HT1080 (cell line): ENCODE results near the gene ACKR2. TPM values are rescaled to one million over a fixed set of nuclear protein-coding genes. Genes with fewer than 3 reads are reported as not detected.

Experiments
- DNase-seq: peaks from one replicate; pipeline ENCODE4 v3.0.0-alpha.2; 2015; ENCODE audit warnings: low read depth
- total RNA-seq: library from RNA; depleted of rRNA; stranded (reverse); fragments of >200 nt; shearing (Covaris generic); gene quantifications from 2 replicates; pipeline ENCODE4 v1.2.3, GENCODE V29; 2014

ACKR2 gene
- total RNA-seq, 1 experiment from 2014 or later: not detected

DNA sequence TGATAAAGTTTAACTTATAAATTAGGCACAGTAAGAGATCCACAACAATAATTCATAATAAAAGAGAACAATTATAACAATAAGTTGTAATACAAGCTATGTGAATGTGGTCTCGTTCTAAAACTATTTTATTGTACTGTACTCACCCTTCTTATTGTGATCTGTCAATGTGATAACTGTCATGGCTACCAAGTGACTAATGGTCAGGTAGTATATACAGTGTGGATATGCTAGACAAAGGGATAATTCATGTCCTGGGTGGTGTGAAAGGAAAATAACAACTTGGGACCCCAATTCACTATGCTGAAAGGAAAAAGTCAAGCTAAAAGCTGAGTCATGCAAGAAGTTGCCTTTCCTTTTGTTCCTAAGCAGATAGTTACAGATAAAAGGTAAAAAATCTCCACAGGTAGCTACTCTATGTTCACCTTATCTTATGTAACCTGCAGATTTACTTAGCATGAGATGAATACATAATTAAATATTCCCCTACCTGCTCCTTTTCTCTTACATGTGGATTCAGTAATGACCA, 77.1 kb downstream of the ACKR2 start:
- no peak for DNase-seq

DNA sequence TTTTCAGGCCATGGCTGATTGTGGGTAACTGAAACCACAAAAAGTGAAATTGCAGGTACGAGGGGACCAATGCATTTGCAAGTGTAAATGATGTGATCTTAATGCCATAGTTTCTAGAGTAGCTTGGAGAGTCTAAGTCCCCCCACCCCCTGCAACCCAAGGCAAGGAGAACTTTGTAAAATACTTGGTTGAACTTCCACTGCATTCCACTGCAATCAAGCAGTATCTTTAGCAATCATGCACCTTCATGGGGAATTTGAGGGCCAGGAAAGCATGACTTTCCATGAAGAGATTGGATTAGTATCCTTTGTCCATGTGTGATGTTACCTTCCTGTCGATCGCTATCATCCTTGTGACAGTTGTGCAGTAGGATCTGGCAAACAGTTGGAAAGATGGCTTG, 77.8 kb downstream of the ACKR2 start:
- DNase-seq: no peak

DNA sequence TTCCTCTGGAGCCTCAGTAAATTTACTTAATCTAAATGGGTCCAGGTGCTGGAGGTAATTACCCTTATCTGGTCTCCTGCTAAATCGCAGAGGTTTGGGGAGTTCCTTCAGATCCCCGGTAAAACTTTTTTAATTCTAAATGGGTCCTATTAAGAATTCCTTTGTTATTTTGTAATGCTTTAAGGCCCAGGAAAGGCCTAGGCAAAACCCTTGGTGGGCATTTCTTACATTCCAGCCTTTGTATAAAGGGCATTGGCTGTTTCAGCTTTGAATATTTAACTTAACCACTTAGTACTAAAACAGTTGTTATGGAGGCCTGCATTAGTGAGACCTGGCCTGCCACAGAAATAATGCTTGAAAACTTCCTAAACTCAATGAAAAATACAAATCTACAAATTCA, 81.8 kb downstream of the ACKR2 start:
- no peak for DNase-seq

DNA sequence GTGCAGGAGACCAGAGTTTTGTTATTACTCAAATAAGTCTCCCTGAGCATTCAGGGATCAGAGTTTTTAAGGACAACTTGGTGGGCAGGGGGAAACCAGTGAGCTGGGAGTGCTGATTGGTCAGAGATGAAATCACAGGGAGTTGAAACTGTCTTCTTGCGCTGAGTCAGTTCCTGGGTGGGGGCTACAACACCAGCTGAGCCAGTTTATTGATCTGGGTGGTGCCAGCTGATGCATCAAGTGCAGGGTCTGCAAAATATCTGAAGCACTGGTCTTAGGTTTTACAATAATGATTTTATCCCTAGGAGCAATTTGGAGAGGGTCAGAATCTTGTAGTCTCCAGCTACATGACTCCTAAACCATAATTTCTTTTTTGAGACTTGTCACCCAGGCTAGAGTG, 82.9 kb downstream of the ACKR2 start:
- no peak for DNase-seq

DNA sequence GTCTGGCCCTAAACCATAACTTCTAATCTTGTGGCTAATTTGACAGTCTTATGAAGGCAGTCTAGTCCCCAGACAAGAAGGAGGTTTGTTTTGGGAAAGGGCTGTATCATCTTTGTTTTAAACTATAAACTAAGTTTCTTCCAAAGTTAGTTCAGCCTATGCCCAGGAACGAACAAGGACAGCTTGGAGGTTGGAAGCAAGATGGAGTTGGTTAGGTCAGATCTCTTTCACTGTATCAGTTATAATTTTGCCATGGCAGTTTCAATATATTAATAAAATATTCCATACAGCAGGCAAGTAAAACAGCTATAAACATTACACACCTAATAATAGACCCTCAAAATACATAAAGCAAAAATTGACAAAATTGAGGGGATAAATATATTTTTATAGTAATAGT, 83.6 kb downstream of the ACKR2 start:
- no peak for DNase-seq

DNA sequence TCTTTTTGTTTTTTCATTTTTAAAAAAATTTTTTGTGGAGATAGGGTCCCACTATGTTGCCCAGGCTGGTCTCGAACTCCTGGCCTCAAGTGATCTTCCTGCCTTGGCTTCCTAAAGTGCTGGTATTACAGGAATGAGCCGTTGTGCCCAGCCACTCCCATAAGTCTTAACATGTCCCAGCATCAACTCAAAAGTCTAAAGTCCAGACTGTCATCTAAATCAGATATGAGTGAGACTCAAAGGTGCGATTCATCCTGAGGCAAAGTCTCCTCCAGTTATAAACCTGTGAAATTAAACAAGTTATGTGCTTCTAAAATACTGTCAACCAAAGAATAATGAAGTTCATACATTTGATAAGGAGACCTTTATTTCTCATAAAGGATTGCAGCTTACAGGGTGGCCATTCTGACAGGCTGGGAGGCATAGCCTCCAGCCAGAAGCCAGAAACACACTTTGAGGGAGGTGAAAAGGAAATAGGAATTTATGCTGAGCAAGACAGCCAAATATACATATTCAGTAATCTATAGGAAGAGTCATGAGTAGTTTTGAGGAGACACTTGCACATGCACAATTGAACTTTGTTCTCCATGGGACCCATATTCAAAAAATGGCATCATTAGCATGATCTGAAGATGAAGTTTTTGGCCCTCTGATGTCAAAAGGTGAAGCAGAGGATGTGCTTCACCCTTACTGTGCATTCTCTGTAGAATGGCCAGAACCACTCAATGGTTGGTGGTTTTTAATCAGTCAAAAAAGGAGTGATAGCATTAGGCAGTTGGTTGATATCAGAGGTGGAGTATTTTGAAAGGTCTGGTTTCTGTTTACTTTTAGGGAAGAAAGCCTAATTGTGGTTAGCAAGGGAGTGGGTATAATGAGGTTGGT, 85.7 kb downstream of the ACKR2 start:
- DNase-seq: no peak

DNA sequence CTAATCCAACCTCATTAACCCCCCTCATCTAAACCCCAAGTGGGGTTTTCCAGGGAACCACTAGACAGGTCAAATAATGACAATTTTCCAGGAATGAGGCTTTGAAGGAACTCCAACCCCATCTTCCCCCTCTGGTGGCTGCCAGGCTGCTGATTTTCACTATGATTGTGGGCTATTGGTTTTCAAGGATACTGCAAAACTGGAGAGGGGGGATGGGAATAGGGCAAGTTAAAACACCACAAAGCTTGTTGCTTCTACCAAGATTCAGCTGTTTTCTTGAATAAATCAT, 86.3 kb downstream of the ACKR2 start:
- DNase-seq: no peak

DNA sequence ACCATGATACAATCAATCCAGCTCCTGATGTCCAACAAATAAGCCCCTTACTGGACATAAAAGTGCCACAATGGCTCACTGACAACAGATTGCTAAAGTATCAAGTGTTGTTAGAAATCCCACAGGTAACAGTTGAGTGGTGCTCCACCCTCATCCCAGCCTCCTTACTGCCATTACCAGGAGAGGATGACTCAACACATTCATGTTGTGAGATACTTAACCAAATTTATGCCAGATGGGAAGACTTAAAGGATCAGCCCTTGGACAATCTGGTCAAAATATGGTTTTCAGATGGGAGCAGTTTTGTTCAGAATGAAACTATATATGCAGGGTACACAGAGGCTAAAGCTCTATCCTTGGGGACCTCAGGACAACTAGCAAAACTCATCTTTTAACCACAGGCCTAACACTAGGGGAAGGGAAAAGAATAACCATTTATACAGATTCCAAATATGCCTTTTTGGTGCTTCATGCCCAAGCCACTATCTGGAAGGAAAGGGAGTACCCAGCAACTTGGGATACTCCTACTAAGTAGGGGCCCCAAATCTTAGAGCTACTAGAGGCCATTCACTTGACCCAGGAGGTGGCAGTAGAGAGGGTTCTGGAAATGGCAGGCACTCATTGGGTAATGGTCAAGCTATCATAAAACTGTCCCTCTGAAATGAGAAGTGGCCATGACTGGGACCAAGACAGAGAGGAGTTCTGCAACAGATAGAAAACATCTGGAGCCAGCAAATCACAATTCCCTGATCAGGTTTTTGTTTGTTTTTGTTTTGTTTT, 89.8 kb downstream of the ACKR2 start:
- DNase-seq: no peak

DNA sequence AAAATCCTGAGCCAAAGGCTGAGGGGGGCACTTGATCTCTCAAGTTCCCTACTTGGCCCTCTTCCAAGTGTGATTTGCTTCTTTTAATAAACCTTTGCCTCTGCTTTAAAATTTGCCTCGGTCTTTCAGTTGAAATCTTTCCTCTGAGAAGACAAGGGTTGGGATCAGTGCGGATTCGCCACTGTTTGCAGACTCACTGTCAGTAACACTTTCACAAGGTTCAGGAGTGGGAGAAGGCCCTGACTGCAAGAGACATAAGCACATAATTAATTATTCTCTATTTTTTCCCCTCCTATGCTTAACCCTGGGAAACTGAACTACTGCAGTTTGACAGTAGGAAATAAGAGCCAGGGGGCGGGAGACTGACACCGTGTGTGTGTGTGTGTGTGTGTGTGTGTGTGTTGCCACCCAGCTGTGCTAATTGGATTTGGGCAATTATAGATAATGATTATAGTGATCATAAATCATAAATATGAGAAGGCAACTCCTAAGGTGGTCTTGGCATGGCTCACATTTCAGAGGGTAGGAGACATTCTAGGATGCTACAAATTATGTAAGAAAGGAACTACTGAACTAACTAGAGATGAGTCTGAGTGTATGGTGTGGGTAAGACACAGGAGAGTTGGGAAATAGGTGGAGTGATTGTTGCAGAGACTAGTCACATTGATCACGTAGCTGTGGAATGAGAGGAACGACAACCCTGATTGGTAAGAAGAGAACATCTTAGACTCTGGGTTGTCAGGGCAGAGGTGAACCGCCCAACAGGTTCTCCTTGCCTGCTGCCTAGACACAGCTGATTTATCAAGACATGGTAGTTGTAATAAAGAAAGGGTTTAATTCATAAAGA, 91.2 kb downstream of the ACKR2 start:
- no peak for DNase-seq

DNA sequence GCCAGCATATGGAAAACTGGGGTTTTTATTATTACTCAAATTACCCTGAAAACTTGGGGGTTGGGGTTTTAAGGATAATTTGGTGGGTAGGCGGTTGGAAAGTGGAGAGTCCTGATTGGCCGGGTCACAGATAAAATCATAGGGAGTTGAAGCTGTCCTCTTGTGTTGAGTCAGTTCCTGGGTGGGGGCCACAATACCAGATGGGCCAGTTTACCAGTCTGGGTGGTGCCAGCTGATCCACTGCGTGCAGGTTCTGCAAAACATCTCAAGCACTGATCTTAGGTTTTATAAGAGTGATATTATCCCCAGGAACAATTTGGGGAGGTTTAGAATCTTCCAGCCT, 91.8 kb downstream of the ACKR2 start:
- DNase-seq: no peak

DNA sequence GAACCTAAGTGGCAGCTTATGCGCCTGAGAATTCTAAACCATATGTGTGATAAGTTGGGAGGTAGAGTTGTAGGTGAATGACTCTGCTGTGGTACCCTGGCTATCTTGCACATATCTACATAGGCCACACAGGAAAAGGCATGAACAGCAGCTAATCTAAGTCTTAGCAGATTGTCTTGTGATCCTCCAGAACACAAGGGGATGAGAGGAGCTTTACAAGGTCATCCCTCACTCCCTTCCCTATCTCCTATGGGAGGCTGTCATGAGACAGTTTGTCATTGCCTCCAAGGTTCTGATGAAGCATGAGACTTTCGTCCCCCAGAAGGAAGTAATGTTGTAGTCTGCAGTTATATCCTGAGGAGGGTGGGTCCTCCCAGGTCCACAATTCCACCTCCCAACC, 93.0 kb downstream of the ACKR2 start:
- no peak for DNase-seq

DNA sequence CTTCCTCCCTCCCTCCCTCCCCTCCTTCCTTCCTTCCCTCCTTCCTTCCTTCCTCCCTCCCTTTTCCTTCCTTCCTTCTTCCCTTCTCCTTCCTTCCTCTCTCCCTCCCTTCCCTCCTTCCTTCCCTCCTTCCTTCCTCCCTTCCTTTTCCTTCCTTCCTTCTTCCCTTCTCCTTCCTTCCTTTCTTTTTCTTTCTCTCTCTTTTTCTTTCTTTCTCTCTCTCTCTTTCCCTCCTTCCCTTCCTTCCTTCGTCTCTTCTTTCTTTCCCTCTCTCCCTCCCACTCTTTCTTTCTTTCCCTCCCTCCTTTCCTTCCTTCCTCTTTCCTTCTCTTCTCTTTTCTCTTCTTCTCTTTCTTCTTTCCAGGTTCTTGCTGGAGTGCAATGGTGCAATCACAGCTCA, 94.8 kb downstream of the ACKR2 start:
- no peak for DNase-seq

DNA sequence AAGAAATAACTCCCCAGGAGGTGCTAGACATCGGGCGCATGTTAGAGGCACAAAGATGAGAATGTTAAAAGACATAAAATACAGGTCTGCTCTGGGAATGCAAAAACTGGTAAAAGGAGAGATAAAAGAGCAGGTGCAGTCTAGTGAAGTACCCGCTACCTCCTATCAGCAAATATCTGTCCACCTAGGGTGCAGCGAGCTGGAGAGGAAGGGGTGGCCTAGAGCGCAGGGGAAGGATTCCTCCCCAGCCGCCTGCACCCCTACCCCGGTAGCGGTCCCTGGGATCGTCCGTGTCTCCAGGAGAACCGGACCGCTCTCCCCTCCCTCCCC, 96.5 kb downstream of the ACKR2 start:
- no peak for DNase-seq

DNA sequence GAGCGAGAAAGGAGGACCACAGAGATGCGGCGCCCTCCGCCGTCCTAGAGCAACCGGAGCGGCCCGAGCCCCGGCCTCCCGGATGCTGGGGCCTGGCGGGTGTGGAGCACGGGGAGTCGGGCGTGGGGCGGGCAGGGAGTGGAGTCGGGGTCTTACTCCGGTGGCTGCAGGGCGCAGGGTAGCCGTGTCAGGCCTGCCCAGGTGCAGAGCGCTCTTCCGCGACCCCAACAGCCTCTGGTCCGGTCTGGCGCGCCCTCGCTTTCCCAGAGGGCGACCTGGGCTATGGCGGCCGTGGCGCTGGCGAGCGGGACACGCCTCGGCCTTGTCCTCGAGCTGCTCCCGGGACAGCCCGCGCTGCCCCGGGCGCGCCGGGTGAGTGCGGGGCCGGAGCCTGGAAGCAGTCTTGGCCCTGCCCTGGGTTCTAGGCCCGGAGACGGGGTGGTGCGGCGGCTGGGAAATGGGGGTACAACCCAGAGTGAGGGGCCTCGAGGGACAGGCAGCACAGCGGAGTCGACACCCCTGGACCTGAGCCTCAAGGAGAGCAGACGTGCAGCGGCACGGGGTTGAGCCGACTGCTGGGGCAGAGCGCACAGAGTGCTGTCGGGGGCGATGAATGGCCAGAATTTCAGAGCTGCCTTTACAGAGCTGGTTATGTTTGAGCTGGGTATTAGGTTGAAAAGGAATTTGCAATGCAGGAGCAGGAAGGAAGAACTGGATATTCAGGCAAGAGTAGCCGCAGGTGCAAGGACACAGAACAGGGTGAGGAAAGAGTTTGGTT, 97.0 kb downstream of the ACKR2 start, which contains the start of gene ZNF662:
ZNF662 (plus strand) TSS at position 73 of the 778 bp plus-strand sequence. CDS start 1,973 bp downstream, outside the sequence.
- DNase-seq: no peak

DNA sequence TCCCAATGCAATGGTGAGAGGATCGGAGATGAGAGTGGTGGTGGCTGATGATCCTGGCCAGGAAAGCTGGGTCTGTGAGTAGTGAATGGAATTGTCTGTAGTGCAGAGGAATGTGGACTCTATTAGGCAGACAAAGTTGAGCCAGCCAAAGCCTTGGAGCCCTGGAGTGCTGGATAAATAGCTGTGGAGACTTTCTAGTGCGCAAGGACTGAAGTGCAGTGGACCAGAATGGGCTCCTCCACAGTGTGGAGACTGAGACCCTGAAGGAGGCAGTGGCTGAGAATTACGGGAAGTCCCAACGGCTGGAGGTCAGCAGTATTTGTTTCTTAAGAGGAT, 97.6 kb downstream of the ACKR2 start:
- no peak for DNase-seq

DNA sequence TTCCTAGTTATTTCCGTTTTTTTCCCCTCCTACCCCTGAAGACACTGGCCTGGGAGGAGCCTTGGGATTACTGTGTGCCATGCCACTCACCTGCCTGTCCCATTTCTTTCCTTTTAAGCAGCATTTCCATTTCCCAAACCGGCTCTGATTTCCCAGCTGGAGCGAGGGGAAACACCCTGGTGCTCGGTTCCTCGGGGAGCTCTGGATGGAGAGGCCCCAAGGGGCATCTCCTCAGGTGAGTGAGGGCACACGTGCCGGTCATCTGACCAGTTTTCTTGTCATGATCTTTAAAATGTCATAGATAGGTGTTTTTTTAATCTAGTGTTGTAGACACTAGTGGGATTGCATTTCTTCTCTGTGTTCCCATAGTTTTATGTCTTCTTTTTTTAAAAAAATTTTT, 99.4 kb downstream of the ACKR2 start:
- DNase-seq: no peak

DNA sequence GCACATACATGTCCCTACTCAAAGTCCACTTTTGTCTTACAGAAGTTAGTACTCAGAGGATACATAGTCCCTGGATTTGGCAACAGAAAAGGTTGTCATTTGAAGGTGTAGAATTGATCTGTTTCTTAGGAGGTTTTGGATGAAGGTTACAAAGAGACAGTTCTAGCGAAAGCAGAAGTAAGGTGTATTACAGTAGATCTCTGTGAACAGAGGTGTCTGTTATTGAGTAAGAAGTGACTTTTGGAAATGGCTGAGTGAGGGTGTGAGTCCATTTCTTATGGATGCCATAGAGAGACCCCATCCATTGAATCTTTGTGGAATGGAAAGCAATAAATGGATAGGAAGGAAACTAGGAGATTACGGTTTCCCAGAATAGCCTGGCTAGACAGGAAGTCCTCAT, 102.3 kb downstream of the ACKR2 start:
- DNase-seq: no peak

DNA sequence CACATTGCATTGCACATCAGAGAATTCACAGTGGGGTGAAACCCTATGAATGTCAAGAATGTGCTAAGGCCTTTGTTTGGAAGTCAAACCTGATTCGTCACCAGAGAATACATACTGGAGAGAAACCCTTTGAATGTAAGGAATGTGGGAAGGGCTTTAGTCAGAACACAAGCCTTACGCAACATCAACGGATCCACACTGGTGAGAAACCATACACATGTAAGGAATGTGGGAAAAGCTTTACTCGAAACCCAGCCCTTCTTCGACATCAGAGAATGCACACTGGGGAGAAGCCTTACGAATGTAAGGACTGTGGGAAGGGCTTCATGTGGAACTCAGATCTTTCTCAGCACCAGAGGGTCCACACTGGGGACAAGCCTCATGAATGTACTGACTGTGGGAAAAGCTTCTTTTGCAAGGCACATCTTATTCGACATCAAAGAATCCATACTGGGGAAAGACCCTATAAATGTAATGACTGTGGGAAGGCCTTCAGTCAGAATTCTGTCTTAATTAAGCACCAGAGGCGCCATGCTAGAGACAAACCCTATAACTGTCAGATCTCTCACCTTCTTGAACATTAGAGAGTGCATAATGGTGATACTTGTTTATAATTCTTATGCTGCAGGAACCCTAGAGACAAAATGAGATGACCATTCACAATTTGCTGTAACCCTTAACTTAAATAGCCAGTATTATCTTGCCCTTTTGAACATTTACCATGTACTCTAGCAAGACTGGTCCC, 105.7 kb downstream of the ACKR2 start:
- DNase-seq: peak; percentile 48
